GM10248 (cell line): Measurements from ENCODE around the gene OTUD4.

Experiments
- CTCF ChIA-PET: fragments of 300-600 bp; sonication (Branson Sonifier 250); formaldehyde crosslinking; extraction: SDS; loops from one replicate; lab custom pipeline; 2021; ENCODE audit warnings: antibody characterized with exemption; lab: Yijun Ruan, JAX
- POLR2A ChIA-PET: fragments of 350-650 bp; sonication (Branson Sonifier 250); formaldehyde crosslinking; extraction: SDS; loops from one replicate; lab custom pipeline; 2020; ENCODE audit warnings: antibody characterized with exemption; lab: Yijun Ruan, JAX
- DNase-seq: peaks from one replicate; pipeline ENCODE4 v3.0.0; 2012; ENCODE audit errors: extremely low spot score
- CTCF ChIP-seq: IDR thresholded peaks from 2 replicates; pipeline ENCODE4 v1.5.1; 2012; ENCODE audit warnings: mild to moderate bottlenecking, low read depth; ENCODE audit errors: extremely low read depth, missing control alignments, control extremely low read depth

Gene OTUD4

GRCh38 chr4:145196747-145197146 lies 16.4 kb upstream of the OTUD4 start:
- DNase-seq: no peak
- TF ChIP-seq CTCF: no peak
- CTCF ChIA-PET: interaction anchor here (1.0 to 1.6 kb wide), 4 partner anchors 9 to 22 kb away, joined by 3 to 4 read pairs (median 3); no protein-coding TSS in a partner anchor
- POLR2A ChIA-PET: no interaction called here

GRCh38 chr4:145195167-145195952 lies 15.0 kb upstream of the OTUD4 start:
- DNase-seq: peak; percentile 40
- ChIA-PET CTCF (interaction anchor here (1.6 kb wide), 1 partner anchor 23 kb away, joined by 3 read pairs; no protein-coding TSS in a partner anchor), POLR2A (no interaction called here)
- no peak for TF ChIP-seq CTCF

GRCh38 chr4:145189981-145190380 lies 9.6 kb upstream of the OTUD4 start:
- CTCF ChIA-PET: interaction anchor here (1.5 kb wide), 1 partner anchor 295 kb away, joined by 3 read pairs; no protein-coding TSS in a partner anchor
- no peak for TF ChIP-seq CTCF
- no peak for DNase-seq
- POLR2A ChIA-PET: interaction anchor here (0.7 kb wide), 1 partner anchor 689 kb away, joined by 3 read pairs; no protein-coding TSS in a partner anchor

- CTCF ChIA-PET: interaction anchor here (1.0 to 1.3 kb wide), 4 partner anchors 12 to 370 kb away, joined by 3 to 4 read pairs (median 4); no protein-coding TSS in a partner anchor
- POLR2A ChIA-PET: interaction anchor here (1.0 to 1.1 kb wide), 2 partner anchors 9 to 430 kb away, joined by 3 read pairs; no protein-coding TSS in a partner anchor
- DNase-seq: peak; percentile 35
- TF ChIP-seq CTCF: no peak
Observed at GRCh38 chr4:145186729-145187128, 6.3 kb upstream of the OTUD4 start.

- DNase-seq: no peak
- ChIA-PET POLR2A (no interaction called here), CTCF (interaction anchor here (1.1 to 1.4 kb wide), 4 partner anchors 12 to 437 kb away, joined by 3 to 4 read pairs (median 3); no protein-coding TSS in a partner anchor)
- TF ChIP-seq CTCF: no peak
Observed at GRCh38 chr4:145183581-145183980, 3.2 kb upstream of the OTUD4 start.

- no peak for DNase-seq
- CTCF ChIA-PET: interaction anchor here (1.2 to 2.1 kb wide), 5 partner anchors 8 to 427 kb away, joined by 3 to 7 read pairs (median 4); no protein-coding TSS in a partner anchor
- POLR2A ChIA-PET: no interaction called here
- no peak for TF ChIP-seq CTCF
Observed at GRCh38 chr4:145183023-145183422, 2.6 kb upstream of the OTUD4 start.
